GM12872 (cell line): ENCODE data around the gene GRIP1.

ENCODE experiments used
- CTCF ChIP-seq: IDR thresholded peaks from 3 replicates; pipeline ENCODE4 v1.5.1; 2011; ENCODE audit warnings: low read depth, mild to moderate bottlenecking, low read length, moderate library complexity; ENCODE audit not compliant: insufficient read depth

GRIP1 gene

GRCh38 chr12:66629138-66629870, 49.6 kb downstream of the GRIP1 start:
- TF ChIP-seq CTCF: no peak

- TF ChIP-seq CTCF: no peak
Measured at GRCh38 chr12:66627988-66628317, 50.9 kb downstream of the GRIP1 start.

GRCh38 chr12:66627270-66627987, 51.4 kb downstream of the GRIP1 start:
- TF ChIP-seq CTCF: no peak

- no peak for TF ChIP-seq CTCF
Measured at GRCh38 chr12:66624806-66625205, 54.1 kb downstream of the GRIP1 start.

- TF ChIP-seq CTCF: no peak
Measured at GRCh38 chr12:66623455-66623854, 55.4 kb downstream of the GRIP1 start.

- no peak for TF ChIP-seq CTCF
Measured at GRCh38 chr12:66620688-66621087, 58.2 kb downstream of the GRIP1 start.

- no peak for TF ChIP-seq CTCF
Measured at GRCh38 chr12:66620026-66620425, 58.9 kb downstream of the GRIP1 start.
